HCT116 (cell line): ENCODE measurements around the gene KCTD17.

Source experiments
- EZH2 ChIP-seq: fragments of 200-600 bp; sonication (generic); IDR thresholded peaks from 2 replicates; pipeline ENCODE4 v1.6.1; 2017; ENCODE audit warnings: antibody characterized with exemption, mixed run types
- JUND ChIP-seq: IDR thresholded peaks from 2 replicates; pipeline ENCODE4 v1.6.1; 2012
- RAD21 ChIP-seq: IDR thresholded peaks from 2 replicates; pipeline ENCODE4 v1.6.1; 2012; ENCODE audit warnings: low read depth, mild to moderate bottlenecking
- YY1 ChIP-seq: IDR thresholded peaks from 2 replicates; pipeline ENCODE4 v1.6.1; 2011; ENCODE audit warnings: low read length, low read depth, moderate library complexity, mild to moderate bottlenecking; ENCODE audit not compliant: insufficient replicate concordance; ENCODE audit errors: extremely low read depth
- ZNF274 ChIP-seq: fragments of 200-500 bp; sonication (Bioruptor generic); IDR thresholded peaks from 2 replicates; pipeline ENCODE4 v1.6.1; 2014; ENCODE audit warnings: mild to moderate bottlenecking, low read depth, low read length, inconsistent platforms
- TF ChIP-seq, protein P1 (sequence below), 3 experiments: fragments of 200-600 bp in 1 of 3; sonication (generic) in 1 of 3; IDR thresholded peaks in 2 of 3; conservative IDR thresholded peaks in 1 of 3; 2 replicates each; pipeline ENCODE4 v1.5.1; 2012 to 2017; ENCODE audit warnings: low read depth in 2 of 3, low read length in 2 of 3, antibody characterized with exemption in 1 of 3, borderline replicate concordance in 1 of 3, control low read depth in 1 of 3, mild to moderate bottlenecking in 1 of 3, mixed read lengths in 1 of 3, mixed run types in 1 of 3, moderate library complexity in 1 of 3; ENCODE audit not compliant: insufficient read depth in 1 of 3
- TF ChIP-seq, protein P2 (sequence below): IDR thresholded peaks from 2 replicates; pipeline ENCODE4 v1.6.1; 2012
- TF ChIP-seq, protein P3 (sequence below): IDR thresholded peaks from 2 replicates; pipeline ENCODE4 v1.6.1; 2011; ENCODE audit warnings: mild to moderate bottlenecking, low read length, moderate library complexity; ENCODE audit not compliant: insufficient replicate concordance; ENCODE audit errors: extremely low read depth

DNA sequence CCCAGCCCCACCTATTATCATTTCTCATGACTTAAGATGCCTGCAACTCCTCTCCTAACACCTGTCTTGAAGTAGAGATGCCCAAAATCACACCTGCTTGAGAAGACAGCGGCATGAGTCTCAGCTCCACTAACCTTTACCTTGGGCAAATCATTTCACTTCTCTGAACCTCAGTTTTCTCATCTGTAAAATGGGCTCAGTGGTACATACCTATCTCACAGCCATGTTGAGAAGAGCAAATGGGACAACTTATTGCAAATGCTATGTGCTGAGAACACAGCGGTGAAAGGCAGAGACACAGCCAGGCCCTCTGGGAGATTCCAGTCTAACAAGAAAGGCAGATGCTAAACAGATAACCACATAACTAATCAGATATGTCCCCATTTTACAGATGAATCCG lies 40.1 kb upstream of the KCTD17 start:
- TF ChIP-seq EZH2: no peak
- no peak for TF ChIP-seq YY1
- TF ChIP-seq JUND: no peak
- TF ChIP-seq, protein P1, sequence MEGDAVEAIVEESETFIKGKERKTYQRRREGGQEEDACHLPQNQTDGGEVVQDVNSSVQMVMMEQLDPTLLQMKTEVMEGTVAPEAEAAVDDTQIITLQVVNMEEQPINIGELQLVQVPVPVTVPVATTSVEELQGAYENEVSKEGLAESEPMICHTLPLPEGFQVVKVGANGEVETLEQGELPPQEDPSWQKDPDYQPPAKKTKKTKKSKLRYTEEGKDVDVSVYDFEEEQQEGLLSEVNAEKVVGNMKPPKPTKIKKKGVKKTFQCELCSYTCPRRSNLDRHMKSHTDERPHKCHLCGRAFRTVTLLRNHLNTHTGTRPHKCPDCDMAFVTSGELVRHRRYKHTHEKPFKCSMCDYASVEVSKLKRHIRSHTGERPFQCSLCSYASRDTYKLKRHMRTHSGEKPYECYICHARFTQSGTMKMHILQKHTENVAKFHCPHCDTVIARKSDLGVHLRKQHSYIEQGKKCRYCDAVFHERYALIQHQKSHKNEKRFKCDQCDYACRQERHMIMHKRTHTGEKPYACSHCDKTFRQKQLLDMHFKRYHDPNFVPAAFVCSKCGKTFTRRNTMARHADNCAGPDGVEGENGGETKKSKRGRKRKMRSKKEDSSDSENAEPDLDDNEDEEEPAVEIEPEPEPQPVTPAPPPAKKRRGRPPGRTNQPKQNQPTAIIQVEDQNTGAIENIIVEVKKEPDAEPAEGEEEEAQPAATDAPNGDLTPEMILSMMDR (IDR thresholded peaks at IDR 0.05 in 2 of 3, conservative IDR thresholded peaks at IDR 0.05 in 1 of 3; ENCODE audit: borderline replicate concordance in 1 of 3, insufficient read depth in 1 of 3, low read depth in 2 of 3, low read length in 2 of 3): no peak
- TF ChIP-seq, protein P2, sequence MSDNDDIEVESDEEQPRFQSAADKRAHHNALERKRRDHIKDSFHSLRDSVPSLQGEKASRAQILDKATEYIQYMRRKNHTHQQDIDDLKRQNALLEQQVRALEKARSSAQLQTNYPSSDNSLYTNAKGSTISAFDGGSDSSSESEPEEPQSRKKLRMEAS: no peak
- TF ChIP-seq, protein P3, sequence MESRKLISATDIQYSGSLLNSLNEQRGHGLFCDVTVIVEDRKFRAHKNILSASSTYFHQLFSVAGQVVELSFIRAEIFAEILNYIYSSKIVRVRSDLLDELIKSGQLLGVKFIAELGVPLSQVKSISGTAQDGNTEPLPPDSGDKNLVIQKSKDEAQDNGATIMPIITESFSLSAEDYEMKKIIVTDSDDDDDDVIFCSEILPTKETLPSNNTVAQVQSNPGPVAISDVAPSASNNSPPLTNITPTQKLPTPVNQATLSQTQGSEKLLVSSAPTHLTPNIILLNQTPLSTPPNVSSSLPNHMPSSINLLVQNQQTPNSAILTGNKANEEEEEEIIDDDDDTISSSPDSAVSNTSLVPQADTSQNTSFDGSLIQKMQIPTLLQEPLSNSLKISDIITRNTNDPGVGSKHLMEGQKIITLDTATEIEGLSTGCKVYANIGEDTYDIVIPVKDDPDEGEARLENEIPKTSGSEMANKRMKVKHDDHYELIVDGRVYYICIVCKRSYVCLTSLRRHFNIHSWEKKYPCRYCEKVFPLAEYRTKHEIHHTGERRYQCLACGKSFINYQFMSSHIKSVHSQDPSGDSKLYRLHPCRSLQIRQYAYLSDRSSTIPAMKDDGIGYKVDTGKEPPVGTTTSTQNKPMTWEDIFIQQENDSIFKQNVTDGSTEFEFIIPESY: no peak
- no peak for TF ChIP-seq ZNF274
- no peak for TF ChIP-seq RAD21
